OCI-LY3 (cell line): ENCODE measurements around the gene PARD3B.

Experiments
- EZH2phosphoT487 ChIP-seq: fragments of 200-600 bp; shearing (Covaris generic); IDR thresholded peaks from 2 replicates; pipeline ENCODE4 v1.6.1; 2018; ENCODE audit warnings: antibody characterized with exemption, mixed run types, low read depth
- TF ChIP-seq, protein P1 (sequence below): fragments of 200-600, 300-600 bp; sonication (generic); IDR thresholded peaks from 2 replicates; pipeline ENCODE4 v1.5.1; 2014; ENCODE audit warnings: antibody characterized with exemption, low read length, low read depth

DNA sequence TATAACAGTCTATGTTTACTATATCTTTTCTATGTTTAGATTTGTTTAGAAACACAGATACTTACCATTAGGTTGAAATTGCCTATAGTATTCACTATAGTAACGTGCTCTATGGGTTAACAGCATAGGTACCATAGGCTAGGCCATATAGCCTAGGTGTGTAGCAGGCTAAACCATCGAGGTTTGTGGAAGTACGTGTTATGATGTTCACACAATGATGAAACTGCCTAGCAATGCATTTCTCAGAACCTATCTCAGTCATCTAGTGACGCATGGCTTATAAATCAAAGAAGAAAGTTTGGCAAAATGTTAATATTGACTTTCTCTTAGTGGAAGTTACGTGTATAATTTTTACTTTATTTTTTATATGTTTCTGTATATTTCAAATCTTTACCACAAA is 670.8 kb downstream of the PARD3B start:
- TF ChIP-seq, protein P1, sequence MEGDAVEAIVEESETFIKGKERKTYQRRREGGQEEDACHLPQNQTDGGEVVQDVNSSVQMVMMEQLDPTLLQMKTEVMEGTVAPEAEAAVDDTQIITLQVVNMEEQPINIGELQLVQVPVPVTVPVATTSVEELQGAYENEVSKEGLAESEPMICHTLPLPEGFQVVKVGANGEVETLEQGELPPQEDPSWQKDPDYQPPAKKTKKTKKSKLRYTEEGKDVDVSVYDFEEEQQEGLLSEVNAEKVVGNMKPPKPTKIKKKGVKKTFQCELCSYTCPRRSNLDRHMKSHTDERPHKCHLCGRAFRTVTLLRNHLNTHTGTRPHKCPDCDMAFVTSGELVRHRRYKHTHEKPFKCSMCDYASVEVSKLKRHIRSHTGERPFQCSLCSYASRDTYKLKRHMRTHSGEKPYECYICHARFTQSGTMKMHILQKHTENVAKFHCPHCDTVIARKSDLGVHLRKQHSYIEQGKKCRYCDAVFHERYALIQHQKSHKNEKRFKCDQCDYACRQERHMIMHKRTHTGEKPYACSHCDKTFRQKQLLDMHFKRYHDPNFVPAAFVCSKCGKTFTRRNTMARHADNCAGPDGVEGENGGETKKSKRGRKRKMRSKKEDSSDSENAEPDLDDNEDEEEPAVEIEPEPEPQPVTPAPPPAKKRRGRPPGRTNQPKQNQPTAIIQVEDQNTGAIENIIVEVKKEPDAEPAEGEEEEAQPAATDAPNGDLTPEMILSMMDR: no peak
- no peak for TF ChIP-seq EZH2phosphoT487
